ENCODE data around the gene UQCC2.

The UQCC2 gene

GRCh38 chr6:33685411-33686224, 25.9 kb downstream of the UQCC2 start (continued):
- TF ChIP-seq ZNF70 (CRISPR knock-in tag; IDR thresholded peaks at IDR 0.05) (no peak), GLIS3 (CRISPR knock-in tag; IDR thresholded peaks at IDR 0.05) (no peak), ZNF8 (CRISPR knock-in tag; IDR thresholded peaks at IDR 0.05) (no peak), PPARA (CRISPR knock-in tag; IDR thresholded peaks at IDR 0.05; ENCODE audit: borderline replicate concordance) (no peak), BACH2 (CRISPR knock-in tag; IDR thresholded peaks at IDR 0.05; ENCODE audit: borderline replicate concordance) (no peak), ESRRG (CRISPR knock-in tag; IDR thresholded peaks at IDR 0.05) (no peak)

- ATAC-seq = no peak
- TF ChIP-seq GLIS3 (CRISPR knock-in tag; IDR thresholded peaks at IDR 0.05) = no peak
- TF ChIP-seq CREB5 (CRISPR knock-in tag; IDR thresholded peaks at IDR 0.05; ENCODE audit: low read depth) = no peak
- TF ChIP-seq TCF4 (CRISPR knock-in tag; IDR thresholded peaks at IDR 0.05; ENCODE audit: borderline replicate concordance) = no peak
- TF ChIP-seq CSRNP3 (CRISPR knock-in tag; IDR thresholded peaks at IDR 0.05) = no peak
- TF ChIP-seq ZNF70 (CRISPR knock-in tag; IDR thresholded peaks at IDR 0.05) = no peak
These were observed 26.5 kb downstream of the UQCC2 start for GRCh38 chr6:33684983-33685382.

- no peak for ATAC-seq
- TF ChIP-seq BACH2 (CRISPR knock-in tag; IDR thresholded peaks at IDR 0.05; ENCODE audit: borderline replicate concordance) (no peak), ZNF565 (CRISPR knock-in tag; conservative IDR thresholded peaks at IDR 0.05; ENCODE audit: low read depth) (no peak), TOX (CRISPR knock-in tag; IDR thresholded peaks at IDR 0.05; ENCODE audit: borderline replicate concordance) (no peak), SNAI2 (CRISPR knock-in tag; IDR thresholded peaks at IDR 0.05) (no peak), ESRRG (CRISPR knock-in tag; IDR thresholded peaks at IDR 0.05) (no peak), ZC3H10 (CRISPR knock-in tag; IDR thresholded peaks at IDR 0.05) (no peak), ZNF70 (CRISPR knock-in tag; IDR thresholded peaks at IDR 0.05) (no peak), ZFP30 (CRISPR knock-in tag; IDR thresholded peaks at IDR 0.05) (no peak), PATZ1 (CRISPR knock-in tag; IDR thresholded peaks at IDR 0.05; ENCODE audit: borderline replicate concordance) (no peak), TCF4 (CRISPR knock-in tag; IDR thresholded peaks at IDR 0.05; ENCODE audit: borderline replicate concordance) (no peak), GLIS3 (CRISPR knock-in tag; IDR thresholded peaks at IDR 0.05) (no peak), CSRNP3 (CRISPR knock-in tag; IDR thresholded peaks at IDR 0.05) (no peak)
These were observed 27.0 kb downstream of the UQCC2 start for GRCh38 chr6:33684428-33684896.

- TF ChIP-seq CSRNP3 (CRISPR knock-in tag; IDR thresholded peaks at IDR 0.05) (no peak), ESRRG (CRISPR knock-in tag; IDR thresholded peaks at IDR 0.05) (no peak), ZC3H10 (CRISPR knock-in tag; IDR thresholded peaks at IDR 0.05) (no peak), ZFP30 (CRISPR knock-in tag; IDR thresholded peaks at IDR 0.05) (no peak), PATZ1 (CRISPR knock-in tag; IDR thresholded peaks at IDR 0.05; ENCODE audit: borderline replicate concordance) (no peak), SNAI2 (CRISPR knock-in tag; IDR thresholded peaks at IDR 0.05) (no peak), RARB (CRISPR knock-in tag; IDR thresholded peaks at IDR 0.05) (no peak), CSDC2 (CRISPR knock-in tag; IDR thresholded peaks at IDR 0.05) (no peak), ZNF8 (CRISPR knock-in tag; IDR thresholded peaks at IDR 0.05) (no peak)
- no peak for ATAC-seq
These were observed 27.7 kb downstream of the UQCC2 start for GRCh38 chr6:33683576-33684427.
